Loucy (cell line): ENCODE measurements around the gene GBA2.
A peak's percentile ranks its signal among the peaks of the same experiment; 100 is the strongest.

Experiments used
- H2AFZ ChIP-seq: fragments of 200-600 bp; sonication (generic); 2 replicates; pipeline ENCODE4 v1.6.0; 2016; ENCODE audit warnings: antibody characterized with exemption, mild to moderate bottlenecking, low read length, moderate library complexity
- H3F3A ChIP-seq: fragments of 200-600 bp; 2 replicates; pipeline ENCODE4 v1.6.0; 2016; ENCODE audit warnings: antibody characterized with exemption, low read depth, mild to moderate bottlenecking
- H3K27me3 ChIP-seq: fragments of 200-600 bp; sonication (generic); 2 replicates; pipeline ENCODE4 v1.6.1; 2014; ENCODE audit warnings: low read length, mild to moderate bottlenecking; ENCODE audit not compliant: insufficient read depth, poor library complexity, severe bottlenecking
- H3K36me3 ChIP-seq: fragments of 200-600 bp; sonication (generic); 2 replicates; pipeline ENCODE4 v1.6.1; 2016; ENCODE audit warnings: low read length; ENCODE audit not compliant: insufficient read depth
- H3K4me1 ChIP-seq: fragments of 200-600 bp; sonication (generic); 2 replicates; pipeline ENCODE4 v1.5.1; 2014; ENCODE audit warnings: low read length, mild to moderate bottlenecking; ENCODE audit not compliant: insufficient read depth, poor library complexity, severe bottlenecking
- H3K4me2 ChIP-seq: fragments of 200-600 bp; sonication (generic); 2 replicates; pipeline ENCODE4 v1.6.0; 2014; ENCODE audit warnings: antibody characterized with exemption, low read length, low read depth, mild to moderate bottlenecking; ENCODE audit not compliant: poor library complexity, severe bottlenecking
- H3K4me3 ChIP-seq: fragments of 200-600 bp; sonication (generic); 2 replicates; pipeline ENCODE4 v1.5.1; 2014; ENCODE audit warnings: low read length, mild to moderate bottlenecking, mixed read lengths; ENCODE audit not compliant: poor library complexity, severe bottlenecking
- H3K79me2 ChIP-seq: fragments of 200-600 bp; sonication (generic); 2 replicates; pipeline ENCODE4 v1.6.1; 2014; ENCODE audit warnings: low read length; ENCODE audit not compliant: insufficient read depth
- H3K9ac ChIP-seq: fragments of 200-600 bp; sonication (generic); 2 replicates; pipeline ENCODE4 v1.6.0; 2014; ENCODE audit warnings: mild to moderate bottlenecking, low read depth, low read length, moderate library complexity; ENCODE audit not compliant: poor library complexity, severe bottlenecking
- H3K9me2 ChIP-seq: fragments of 200-600 bp; sonication (generic); replicated peaks from 2 replicates; pipeline ENCODE4 v1.6.1; 2016; ENCODE audit warnings: low read depth, low read length, mixed read lengths
- H3K9me3 ChIP-seq: fragments of 200-600 bp; sonication (generic); 2 replicates; pipeline ENCODE4 v1.6.1; 2014; ENCODE audit warnings: mild to moderate bottlenecking, antibody characterized with exemption, low read length, low read depth; ENCODE audit not compliant: insufficient read depth
- H4K20me1 ChIP-seq: fragments of 200-600 bp; sonication (generic); 2 replicates; pipeline ENCODE4 v1.6.0; 2014; ENCODE audit warnings: antibody characterized with exemption, low read length, mild to moderate bottlenecking; ENCODE audit not compliant: insufficient read depth, poor library complexity, severe bottlenecking
- EZH2phosphoT487 ChIP-seq: fragments of 200-600 bp; IDR thresholded peaks from 2 replicates; pipeline ENCODE4 v1.6.1; 2018; ENCODE audit warnings: antibody characterized with exemption, mild to moderate bottlenecking, moderate library complexity, borderline replicate concordance
- TF ChIP-seq, protein P1 (sequence below): fragments of 200-600 bp; sonication (generic); conservative IDR thresholded peaks from 2 replicates; pipeline ENCODE4 v1.5.1; 2014; ENCODE audit warnings: mild to moderate bottlenecking, antibody characterized with exemption, low read length

The GBA2 gene

DNA sequence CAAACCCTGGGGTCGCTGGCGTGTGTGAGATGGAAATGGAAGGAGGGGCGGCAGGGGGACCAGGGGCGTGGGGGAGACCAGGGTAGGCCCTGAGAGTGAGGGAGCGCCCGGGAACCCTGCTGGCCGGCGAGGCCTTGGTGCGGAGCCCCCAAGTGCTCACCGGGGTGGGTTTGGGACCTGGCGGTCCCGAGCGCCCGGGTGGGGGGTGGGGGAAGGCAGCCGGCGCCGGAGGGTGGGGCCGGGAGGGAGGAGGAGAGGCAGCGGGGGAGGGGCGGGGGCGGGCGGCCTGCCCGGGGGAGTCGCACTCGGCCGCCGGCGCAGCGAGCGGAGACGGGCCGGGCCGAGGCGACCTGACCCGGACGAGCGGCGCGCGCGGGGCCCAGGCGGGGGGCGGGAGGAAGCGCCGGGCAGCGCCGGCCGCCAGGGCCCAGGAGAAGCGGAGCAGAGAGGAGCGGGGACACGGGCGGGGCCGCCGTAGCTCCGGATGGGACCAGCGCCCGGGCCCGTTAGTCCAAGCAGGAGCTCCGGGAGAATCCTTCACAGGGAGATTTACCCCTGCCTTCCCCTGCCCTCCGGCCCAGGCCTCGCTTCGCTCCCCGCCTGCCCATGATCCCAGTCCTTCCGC lies 42.4 kb upstream of the GBA2 start, which contains the start of gene NPR2:
Gene NPR2 (plus strand): TSS at position 295 of the 625 bp plus-strand sequence. CDS start 818 bp downstream, outside the sequence.
- Histone ChIP-seq H3F3A (no peaks in the 10 kb centered on the region), H3K4me3 (no peak within 1 kb of the TSS), H3K36me3 (peaks cover 11% of the 10 kb centered on the region; the same call in 1 of the 2 replicates), H2AFZ (no peak within 1 kb of the TSS), H3K27me3 (no peaks in the 10 kb centered on the region), H3K4me1 (peaks cover 7% of the 10 kb centered on the region), H3K9me3 (no peaks in the 10 kb centered on the region), H3K9me2 (no peaks in the 10 kb centered on the region), H3K4me2 (no peak within 1 kb of the TSS), H3K79me2 (no peaks in the 10 kb centered on the region), H4K20me1 (no peaks in the 10 kb centered on the region), H3K9ac (no peak within 1 kb of the TSS)
- no peak for TF ChIP-seq EZH2phosphoT487
- TF ChIP-seq, protein P1, sequence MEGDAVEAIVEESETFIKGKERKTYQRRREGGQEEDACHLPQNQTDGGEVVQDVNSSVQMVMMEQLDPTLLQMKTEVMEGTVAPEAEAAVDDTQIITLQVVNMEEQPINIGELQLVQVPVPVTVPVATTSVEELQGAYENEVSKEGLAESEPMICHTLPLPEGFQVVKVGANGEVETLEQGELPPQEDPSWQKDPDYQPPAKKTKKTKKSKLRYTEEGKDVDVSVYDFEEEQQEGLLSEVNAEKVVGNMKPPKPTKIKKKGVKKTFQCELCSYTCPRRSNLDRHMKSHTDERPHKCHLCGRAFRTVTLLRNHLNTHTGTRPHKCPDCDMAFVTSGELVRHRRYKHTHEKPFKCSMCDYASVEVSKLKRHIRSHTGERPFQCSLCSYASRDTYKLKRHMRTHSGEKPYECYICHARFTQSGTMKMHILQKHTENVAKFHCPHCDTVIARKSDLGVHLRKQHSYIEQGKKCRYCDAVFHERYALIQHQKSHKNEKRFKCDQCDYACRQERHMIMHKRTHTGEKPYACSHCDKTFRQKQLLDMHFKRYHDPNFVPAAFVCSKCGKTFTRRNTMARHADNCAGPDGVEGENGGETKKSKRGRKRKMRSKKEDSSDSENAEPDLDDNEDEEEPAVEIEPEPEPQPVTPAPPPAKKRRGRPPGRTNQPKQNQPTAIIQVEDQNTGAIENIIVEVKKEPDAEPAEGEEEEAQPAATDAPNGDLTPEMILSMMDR: no peak

DNA sequence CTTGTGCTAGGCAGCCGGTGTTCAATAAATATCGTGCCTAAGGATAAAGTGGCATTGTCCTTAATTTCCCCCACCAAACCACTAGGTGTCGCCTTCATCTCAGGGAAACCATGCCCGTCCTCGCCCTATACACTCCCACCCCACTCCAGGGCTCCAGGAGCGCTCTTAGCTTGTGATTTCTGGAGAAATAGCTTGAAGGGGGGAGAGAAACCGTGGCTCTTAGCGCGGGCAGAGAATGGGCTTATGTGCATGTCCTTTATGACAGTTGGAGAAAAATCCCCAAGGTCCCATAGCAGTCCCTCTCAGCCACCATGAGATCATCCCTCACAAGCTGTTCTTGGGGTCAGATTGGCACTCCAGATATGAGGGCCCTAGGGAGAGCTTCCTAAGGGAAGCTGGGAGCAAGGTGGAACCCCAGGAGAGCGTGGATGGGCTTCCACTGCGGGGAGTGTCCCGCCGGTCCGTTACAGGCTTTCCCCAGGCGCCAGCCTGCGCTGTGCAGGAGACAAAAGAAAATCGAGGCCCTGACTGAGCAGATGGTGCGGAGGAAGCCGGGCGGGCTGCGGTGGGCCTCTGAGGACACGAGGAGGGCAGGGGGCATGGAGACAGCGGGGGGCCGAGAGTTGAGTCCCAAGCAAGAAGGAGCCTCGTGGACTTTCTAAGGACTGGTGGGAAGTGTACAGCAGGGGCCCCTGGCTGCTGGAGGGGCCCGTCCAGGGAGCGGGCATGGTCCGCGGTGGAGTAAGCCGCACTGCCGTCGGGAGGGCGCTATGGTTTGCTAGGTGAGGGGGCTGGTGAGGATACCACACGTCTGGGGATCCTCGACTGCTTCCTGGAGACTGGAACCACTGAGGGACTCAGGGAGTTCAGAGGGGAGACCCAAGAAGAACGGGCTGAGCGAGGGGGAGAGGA lies 41.6 kb upstream of the GBA2 start:
- no peak overlapping the region for H3K9ac ChIP-seq
- no peaks in the 10 kb centered on the region for H3K9me2 ChIP-seq
- H3K79me2 ChIP-seq: no peaks in the 10 kb centered on the region
- no peaks in the 10 kb centered on the region for H3K27me3 ChIP-seq
- no peaks in the 10 kb centered on the region for H4K20me1 ChIP-seq
- H3K4me2 ChIP-seq: no peak overlapping the region
- H3K9me3 ChIP-seq: no peaks in the 10 kb centered on the region
- H3K36me3 ChIP-seq: peaks cover 17% of the 10 kb centered on the region; the same call in 1 of the 2 replicates
- no peak overlapping the region for H2AFZ ChIP-seq
- no peaks in the 10 kb centered on the region for H3F3A ChIP-seq
- no peak overlapping the region for H3K4me3 ChIP-seq
- TF ChIP-seq EZH2phosphoT487: no peak
- TF ChIP-seq, protein P1: peak; percentile 93
- peaks cover 7% of the 10 kb centered on the region for H3K4me1 ChIP-seq

DNA sequence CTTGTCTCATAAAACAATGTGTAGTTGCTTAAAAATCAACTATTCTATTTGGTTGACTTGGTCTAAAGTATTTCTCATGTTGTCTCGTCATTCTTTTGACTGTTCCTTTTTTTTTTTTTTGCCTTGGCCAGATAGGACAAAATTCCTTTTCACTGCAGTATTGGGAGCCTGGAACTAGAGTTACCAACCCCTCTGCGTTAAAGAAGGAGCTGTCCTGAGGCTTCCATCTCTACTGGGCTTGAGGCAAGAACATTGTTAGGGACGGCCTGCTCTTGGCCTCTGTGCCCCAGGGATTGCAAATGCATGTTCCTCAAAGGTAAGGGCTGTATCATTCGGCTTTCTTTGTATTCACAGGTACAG lies 41.0 kb upstream of the GBA2 start:
- no peak for TF ChIP-seq EZH2phosphoT487
- TF ChIP-seq, protein P1: no peak
- Histone ChIP-seq H4K20me1 (no peaks in the 10 kb centered on the region), H3K9me3 (no peaks in the 10 kb centered on the region), H3K27me3 (no peaks in the 10 kb centered on the region), H3K36me3 (peaks cover 20% of the 10 kb centered on the region; the same call in 1 of the 2 replicates), H3K4me2 (no peak overlapping the region), H3F3A (no peaks in the 10 kb centered on the region), H3K79me2 (no peaks in the 10 kb centered on the region), H3K4me1 (peaks cover 7% of the 10 kb centered on the region), H3K4me3 (no peak overlapping the region), H2AFZ (no peak overlapping the region), H3K9me2 (no peaks in the 10 kb centered on the region), H3K9ac (no peak overlapping the region)
